GM18867 (cell line): Measurements from ENCODE around the gene DIPK1C.
A peak's percentile ranks its signal among the peaks of the same experiment; 100 is the strongest.
"Not testable (repeated sequence)": the region's sequence is repeated elsewhere in the genome, so short reads cannot be mapped to it uniquely, and the experiment has no call there.

Experiments used
- ATAC-seq: cut with Tn5 transposase; IDR thresholded peaks from one replicate; pipeline ENCODE4 v1.9.1; 2021; ENCODE audit warnings: mild to moderate bottlenecking, moderate library complexity; ENCODE audit not compliant: unreplicated experiment

Gene DIPK1C

GRCh38 chr18:74457043-74457724, at the start of gene DIPK1C:
Gene DIPK1C, minus strand, starts transcription at chr18:74457308. Its CDS starts 49 bp downstream, at chr18:74457259.
- ATAC-seq: no peak

GRCh38 chr18:74506448-74507084, 49.5 kb upstream of the DIPK1C start:
- no peak for ATAC-seq

GRCh38 chr18:74505776-74506175, 48.7 kb upstream of the DIPK1C start:
- ATAC-seq: no peak

- ATAC-seq: no peak
Observed at GRCh38 chr18:74503137-74503536, 46.0 kb upstream of the DIPK1C start.

- ATAC-seq: no peak
Observed at GRCh38 chr18:74501386-74501785, 44.3 kb upstream of the DIPK1C start.

- ATAC-seq: not testable (repeated sequence)
Observed at GRCh38 chr18:74500774-74501173, 43.7 kb upstream of the DIPK1C start.

GRCh38 chr18:74500372-74500771, 43.3 kb upstream of the DIPK1C start:
- no peak for ATAC-seq

GRCh38 chr18:74499633-74500032, 42.5 kb upstream of the DIPK1C start:
- peak; percentile 47 for ATAC-seq

- ATAC-seq: peak; percentile 39
Observed at GRCh38 chr18:74498712-74499627, 41.9 kb upstream of the DIPK1C start.

GRCh38 chr18:74497778-74498177, 40.7 kb upstream of the DIPK1C start:
- ATAC-seq: no peak

GRCh38 chr18:74497324-74497676, 40.2 kb upstream of the DIPK1C start:
- ATAC-seq: no peak

GRCh38 chr18:74496508-74497323, 39.6 kb upstream of the DIPK1C start:
- peak; percentile 26 for ATAC-seq

- peak; percentile 75 for ATAC-seq
Observed at GRCh38 chr18:74495581-74496507, 38.7 kb upstream of the DIPK1C start, which contains the start of gene CNDP2. Gene CNDP2, plus strand, starts transcription at chr18:74496363. Its CDS starts 3,611 bp downstream, at chr18:74499974.

- no peak for ATAC-seq
Observed at GRCh38 chr18:74494514-74494913, 37.4 kb upstream of the DIPK1C start.

GRCh38 chr18:74493689-74494088, 36.6 kb upstream of the DIPK1C start:
- peak; percentile 30 for ATAC-seq

- no peak for ATAC-seq
Observed at GRCh38 chr18:74492259-74492658, 35.2 kb upstream of the DIPK1C start.

GRCh38 chr18:74489676-74490075, 32.6 kb upstream of the DIPK1C start:
- no peak for ATAC-seq

- no peak for ATAC-seq
Observed at GRCh38 chr18:74488864-74489263, 31.8 kb upstream of the DIPK1C start.

- ATAC-seq: no peak
Observed at GRCh38 chr18:74488354-74488753, 31.2 kb upstream of the DIPK1C start.
